ENCODE measurements around the gene ICAM2. TPM values are rescaled to one million over a fixed set of nuclear protein-coding genes. Genes with fewer than 3 reads are reported as not detected.

The ICAM2 gene
- total RNA-seq, 1 experiment from 2014 or later = 0.87 TPM

DNA sequence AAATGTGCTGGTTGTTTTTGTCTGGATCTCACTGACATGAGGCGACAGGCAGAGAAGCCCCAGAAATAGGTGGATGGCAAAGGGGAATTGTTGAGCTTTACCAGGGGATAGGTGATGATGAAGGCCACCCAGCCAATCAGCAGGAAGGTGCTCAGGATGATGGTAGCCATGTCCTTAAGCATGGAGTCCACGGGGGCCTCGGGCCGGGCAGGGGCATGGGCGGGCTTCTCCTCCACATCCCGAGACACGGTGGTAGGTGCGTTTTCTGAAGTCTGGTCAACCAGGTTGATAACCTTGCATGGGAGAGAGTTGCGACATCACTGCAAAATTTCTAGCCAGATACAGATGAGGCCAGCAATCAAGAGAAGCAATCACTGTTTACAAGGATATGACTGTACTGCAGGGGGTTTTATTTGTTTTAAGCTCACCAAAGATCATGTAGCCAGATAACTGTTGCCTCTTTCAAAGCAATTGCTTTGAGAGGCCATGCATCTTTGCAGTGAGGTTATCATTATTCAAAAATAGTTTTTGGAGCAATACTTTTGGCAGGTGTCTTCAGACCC lies 37.3 kb upstream of the ICAM2 start:
- H3K9me3 ChIP-seq (replicated peaks) = no peaks in the 10 kb centered on the region
- DNase-seq (ENCODE audit: low read depth in 1 of 2, low spot score in 2 of 2) = no peak
- no peak overlapping the region for H3K4me3 ChIP-seq
- H3K4me1 ChIP-seq (replicated peaks) = peaks cover 7% of the 10 kb centered on the region
- no peaks in the 10 kb centered on the region for H3K27me3 ChIP-seq (replicated peaks)
- peaks cover 6% of the 10 kb centered on the region; the same call in 1 of the 2 replicates for H3K36me3 ChIP-seq
- no peak overlapping the region for H3K27ac ChIP-seq

DNA sequence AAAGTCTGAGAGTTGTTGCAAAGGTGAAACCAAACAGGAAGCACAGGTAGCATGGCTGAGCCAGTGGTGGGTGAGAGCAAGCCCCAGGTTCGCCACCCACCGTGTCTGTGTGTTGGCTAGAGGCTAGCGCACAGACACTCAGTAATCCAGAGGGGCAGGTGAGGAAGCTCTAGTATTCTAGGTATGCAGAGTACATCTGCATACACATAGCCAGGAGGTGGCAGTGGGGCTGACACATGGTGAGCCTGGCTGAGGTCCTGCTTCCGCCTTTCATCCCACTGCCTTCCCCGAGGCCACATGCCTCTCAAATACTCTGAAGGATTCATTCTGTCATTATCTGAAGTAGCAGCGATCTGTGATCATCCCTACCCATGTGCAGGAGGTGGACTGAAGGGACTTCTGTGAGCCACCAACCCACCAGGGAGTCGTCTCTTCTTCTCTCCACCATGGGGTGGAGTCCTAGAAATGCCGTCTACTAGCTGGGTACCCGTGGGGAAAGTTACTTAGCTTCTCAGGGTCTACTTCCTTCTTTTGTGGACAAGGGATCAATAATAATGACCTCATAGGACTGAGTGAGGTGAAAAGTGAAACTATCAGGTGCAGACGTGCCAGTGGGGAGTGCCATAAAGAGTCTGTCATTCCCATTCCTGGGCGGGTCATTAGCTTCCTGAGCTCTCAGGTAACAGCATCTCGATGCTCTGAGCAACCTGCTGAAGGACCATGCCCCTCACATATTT lies 36.0 kb upstream of the ICAM2 start:
- H3K27me3 ChIP-seq (replicated peaks) = no peaks in the 10 kb centered on the region
- peaks cover 6% of the 10 kb centered on the region; the same call in 1 of the 2 replicates for H3K36me3 ChIP-seq
- H3K4me3 ChIP-seq = no peak overlapping the region
- peaks cover 5% of the 10 kb centered on the region for H3K4me1 ChIP-seq (replicated peaks)
- H3K9me3 ChIP-seq (replicated peaks) = no peaks in the 10 kb centered on the region
- H3K27ac ChIP-seq = no peak overlapping the region
- no peak for DNase-seq (ENCODE audit: low read depth in 1 of 2, low spot score in 2 of 2)

DNA sequence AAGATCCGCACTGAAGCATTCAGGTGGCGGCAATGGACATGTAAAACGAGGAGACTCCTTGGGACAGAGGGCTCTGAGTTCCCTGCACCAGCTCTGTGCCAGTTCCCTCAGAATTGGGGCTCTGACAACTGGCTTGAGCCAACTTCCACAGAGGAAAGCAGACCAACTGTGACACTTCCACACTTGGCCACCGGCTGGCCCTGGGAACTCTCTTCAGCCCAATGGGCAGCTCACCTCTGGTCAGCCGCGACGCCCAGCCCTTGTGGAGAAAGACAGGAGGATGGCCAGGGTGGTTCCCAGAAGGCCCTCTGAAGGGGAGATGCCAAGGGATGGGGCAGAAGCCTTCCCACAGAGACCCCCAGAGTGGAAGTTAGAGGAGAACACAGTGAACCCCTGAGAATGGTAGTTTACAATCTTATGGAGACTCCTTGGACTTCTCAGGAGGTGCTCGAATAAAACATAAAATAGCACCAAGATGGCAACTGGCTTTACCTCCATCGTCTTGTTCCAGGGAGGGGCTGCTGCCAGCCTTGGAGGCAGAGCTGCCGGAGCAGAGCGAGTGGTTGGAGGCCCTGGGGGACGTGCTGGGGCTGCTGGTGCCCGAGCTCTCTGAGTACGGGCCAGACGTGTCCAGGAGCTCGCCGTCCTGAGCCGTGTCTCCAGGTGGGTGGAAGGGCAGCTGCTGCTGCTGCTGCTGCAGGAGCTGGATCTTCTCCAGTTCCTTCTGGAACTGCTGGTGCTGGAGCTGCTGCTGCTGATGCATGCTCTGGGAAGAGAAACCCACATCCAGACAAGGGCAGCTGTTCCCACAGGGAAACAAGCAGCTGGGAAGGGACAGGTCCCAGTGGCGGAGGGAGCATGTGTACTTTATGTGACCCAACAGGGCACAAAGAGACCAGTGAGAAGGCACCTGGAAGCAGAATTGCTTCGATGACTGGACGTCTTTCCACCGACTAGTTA lies 35.0 kb upstream of the ICAM2 start:
- Histone ChIP-seq H3K27me3 (replicated peaks) (no peaks in the 10 kb centered on the region), H3K4me1 (replicated peaks) (no peaks in the 10 kb centered on the region), H3K9me3 (replicated peaks) (no peaks in the 10 kb centered on the region), H3K27ac (no peak overlapping the region), H3K36me3 (peaks cover 9% of the 10 kb centered on the region), H3K4me3 (no peak overlapping the region)
- DNase-seq (ENCODE audit: low read depth in 1 of 2, low spot score in 2 of 2) = no peak

- H3K36me3 ChIP-seq = peaks cover 12% of the 10 kb centered on the region
Measured at GRCh38 chr17:64054304-64054703, 33.9 kb upstream of the ICAM2 start.

DNA sequence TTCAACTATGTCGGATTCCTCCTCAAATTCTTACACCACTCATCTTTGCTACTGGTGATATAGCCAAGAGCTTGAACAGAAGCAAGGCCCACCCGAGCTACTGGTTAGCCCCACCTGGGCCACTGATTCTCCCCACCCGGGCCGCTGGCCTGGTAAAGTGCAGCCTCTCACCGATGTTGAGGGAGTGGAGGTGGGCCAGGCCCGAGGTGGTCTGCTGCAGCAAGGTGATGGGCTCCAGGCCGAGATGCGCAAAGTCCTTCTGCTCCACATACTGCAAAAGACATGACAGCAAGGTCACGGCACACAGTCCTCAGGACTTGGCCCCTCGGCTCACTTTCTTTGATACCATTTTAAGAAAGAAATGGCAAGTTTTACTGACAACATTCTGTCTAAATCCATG lies 32.7 kb upstream of the ICAM2 start:
- DNase-seq (ENCODE audit: low read depth in 1 of 2, low spot score in 2 of 2) = no peak
- Histone ChIP-seq H3K4me1 (replicated peaks) (no peaks in the 10 kb centered on the region), H3K9me3 (replicated peaks) (no peaks in the 10 kb centered on the region), H3K4me3 (no peak overlapping the region), H3K27ac (no peak overlapping the region), H3K36me3 (peaks cover 9% of the 10 kb centered on the region), H3K27me3 (replicated peaks) (no peaks in the 10 kb centered on the region)

More at GRCh38 chr17:64054304-64054703, 33.9 kb upstream of the ICAM2 start:
- Histone ChIP-seq H3K27ac (no peak overlapping the region), H3K4me3 (no peak overlapping the region), H3K4me1 (replicated peaks) (no peaks in the 10 kb centered on the region), H3K9me3 (replicated peaks) (no peaks in the 10 kb centered on the region), H3K27me3 (replicated peaks) (no peaks in the 10 kb centered on the region)
- no peak for DNase-seq (ENCODE audit: low read depth in 1 of 2, low spot score in 2 of 2)

GRCh38 chr17:64051153-64051552 lies 30.7 kb upstream of the ICAM2 start:
- DNase-seq (ENCODE audit: low read depth in 1 of 2, low spot score in 2 of 2) = no peak
- no peak overlapping the region for H3K4me3 ChIP-seq
- no peaks in the 10 kb centered on the region for H3K4me1 ChIP-seq (replicated peaks)
- H3K36me3 ChIP-seq = peaks cover 6% of the 10 kb centered on the region
- no peaks in the 10 kb centered on the region for H3K27me3 ChIP-seq (replicated peaks)
- H3K27ac ChIP-seq = no peak overlapping the region
- H3K9me3 ChIP-seq (replicated peaks) = no peaks in the 10 kb centered on the region

DNA sequence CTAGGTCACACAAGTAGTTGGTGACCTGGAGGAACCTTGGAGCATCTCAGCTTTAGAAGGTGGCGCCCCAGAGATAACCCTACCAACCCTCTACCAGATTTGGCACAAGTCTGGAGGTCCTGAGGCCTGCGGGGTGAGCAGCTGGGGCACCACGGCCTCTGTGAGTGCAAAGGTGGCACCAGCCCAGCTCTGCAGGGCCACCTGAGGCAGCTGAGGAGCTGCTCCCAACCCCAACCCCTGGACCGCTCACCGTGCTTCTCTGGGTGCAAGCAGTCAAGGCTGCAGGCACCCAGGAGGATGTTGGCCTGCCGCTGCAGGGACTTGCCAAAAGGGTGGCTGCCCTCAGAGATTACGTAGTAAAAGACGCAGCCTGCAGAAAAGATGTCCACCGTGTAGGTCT lies 28.4 kb upstream of the ICAM2 start:
- Histone ChIP-seq H3K27me3 (replicated peaks) (no peaks in the 10 kb centered on the region), H3K4me3 (no peak overlapping the region), H3K9me3 (replicated peaks) (no peaks in the 10 kb centered on the region), H3K4me1 (replicated peaks) (no peaks in the 10 kb centered on the region), H3K36me3 (peaks cover 17% of the 10 kb centered on the region), H3K27ac (no peak overlapping the region)
- DNase-seq (ENCODE audit: low read depth in 1 of 2, low spot score in 2 of 2) = no peak

DNA sequence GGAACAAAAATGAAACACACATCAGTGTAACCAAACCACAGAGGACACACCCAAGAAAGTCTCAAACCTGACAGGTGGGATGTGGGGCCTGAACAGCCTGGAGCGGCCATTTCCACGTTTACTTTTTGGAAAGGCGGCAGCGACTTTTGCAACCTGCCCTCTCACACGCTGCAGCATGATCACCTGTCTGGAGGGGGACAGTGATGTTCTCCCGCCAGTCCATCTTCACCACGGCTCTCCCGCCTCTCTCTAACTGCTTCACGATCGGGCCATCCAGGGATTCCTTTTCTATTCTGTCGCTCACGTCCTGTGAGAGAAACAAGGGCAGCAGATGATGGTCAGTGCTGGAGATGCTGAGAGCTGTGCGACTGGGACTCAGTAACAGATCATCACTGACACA lies 24.7 kb upstream of the ICAM2 start:
- DNase-seq (ENCODE audit: low read depth in 1 of 2, low spot score in 2 of 2) = no peak
- Histone ChIP-seq H3K9me3 (replicated peaks) (no peaks in the 10 kb centered on the region), H3K27me3 (replicated peaks) (no peaks in the 10 kb centered on the region), H3K4me1 (replicated peaks) (no peaks in the 10 kb centered on the region), H3K36me3 (peaks cover 20% of the 10 kb centered on the region; the same call in 1 of the 2 replicates), H3K4me3 (no peak overlapping the region), H3K27ac (no peak overlapping the region)

DNA sequence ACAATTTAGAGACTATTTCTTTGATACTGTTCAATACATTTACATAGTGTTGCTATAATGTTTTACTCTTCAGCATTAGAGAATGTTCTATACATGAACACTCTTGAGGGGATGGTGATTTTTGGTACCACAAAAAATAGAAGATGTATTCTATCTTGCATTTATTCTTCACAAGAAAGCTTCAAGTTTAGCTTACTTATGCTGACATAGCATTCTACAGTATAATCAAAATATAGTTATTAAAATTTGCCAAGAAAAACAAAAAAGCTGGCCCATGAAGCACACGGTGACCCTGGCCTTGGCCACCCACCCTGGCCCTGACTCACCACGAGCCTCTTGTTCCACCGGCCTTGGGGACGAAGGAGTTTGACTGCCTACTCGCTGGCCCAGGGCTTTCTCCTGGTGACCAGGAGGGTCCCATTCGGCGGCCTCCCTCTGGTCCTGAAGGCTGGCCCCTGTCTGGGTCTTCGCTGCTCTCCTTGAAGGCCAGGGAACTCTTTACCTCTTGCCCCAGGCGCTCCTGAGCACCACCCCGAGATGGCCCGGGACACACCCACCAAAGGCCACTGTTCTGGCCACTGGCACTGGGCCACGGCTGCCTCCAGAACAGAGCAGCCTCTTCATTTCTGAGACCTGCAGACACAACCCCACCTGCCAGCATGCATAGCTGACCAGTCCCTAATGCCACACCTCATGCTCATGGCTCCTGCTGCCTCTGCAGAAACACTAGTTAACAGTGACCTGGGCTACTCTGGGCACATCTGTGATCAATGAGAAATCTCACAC lies 22.5 kb upstream of the ICAM2 start:
- H3K36me3 ChIP-seq = peaks cover 17% of the 10 kb centered on the region; the same call in 1 of the 2 replicates
- no peaks in the 10 kb centered on the region for H3K9me3 ChIP-seq (replicated peaks)
- H3K4me3 ChIP-seq = no peak overlapping the region
- no peaks in the 10 kb centered on the region for H3K4me1 ChIP-seq (replicated peaks)
- no peaks in the 10 kb centered on the region for H3K27me3 ChIP-seq (replicated peaks)
- no peak for DNase-seq (ENCODE audit: low read depth in 1 of 2, low spot score in 2 of 2)
- no peak overlapping the region for H3K27ac ChIP-seq

GRCh38 chr17:64041912-64042311 lies 21.5 kb upstream of the ICAM2 start:
- no peak overlapping the region for H3K4me3 ChIP-seq
- no peaks in the 10 kb centered on the region for H3K9me3 ChIP-seq (replicated peaks)
- H3K27ac ChIP-seq = no peak overlapping the region
- no peaks in the 10 kb centered on the region for H3K27me3 ChIP-seq (replicated peaks)
- peaks cover 17% of the 10 kb centered on the region; the same call in 1 of the 2 replicates for H3K36me3 ChIP-seq
- no peak for DNase-seq (ENCODE audit: low read depth in 1 of 2, low spot score in 2 of 2)
- H3K4me1 ChIP-seq (replicated peaks) = no peaks in the 10 kb centered on the region

DNA sequence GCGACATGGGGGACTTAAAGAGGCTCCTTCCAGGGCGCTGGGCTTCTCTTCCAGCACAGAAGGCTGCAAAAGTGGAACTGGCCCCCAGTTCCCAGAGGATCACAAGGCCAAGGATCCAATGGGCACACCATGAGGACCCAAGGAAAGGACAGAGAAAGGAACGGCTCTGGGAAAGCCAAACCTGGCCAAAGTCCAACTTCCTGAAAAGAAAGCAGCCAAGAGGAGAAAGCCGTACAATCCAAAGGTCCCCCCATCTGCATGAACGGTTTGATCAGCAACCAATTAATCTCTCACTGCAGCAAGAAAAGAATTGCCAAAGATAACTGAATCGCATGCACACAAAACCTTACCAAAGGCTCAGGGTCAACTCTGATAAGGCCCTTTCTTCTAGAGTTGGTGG lies 19.8 kb upstream of the ICAM2 start:
- Histone ChIP-seq H3K36me3 (peaks cover 9% of the 10 kb centered on the region; the same call in 1 of the 2 replicates), H3K4me1 (replicated peaks) (no peaks in the 10 kb centered on the region), H3K4me3 (no peak overlapping the region), H3K9me3 (replicated peaks) (no peaks in the 10 kb centered on the region), H3K27me3 (replicated peaks) (no peaks in the 10 kb centered on the region), H3K27ac (no peak overlapping the region)
- no peak for DNase-seq (ENCODE audit: low read depth in 1 of 2, low spot score in 2 of 2)

- no peaks in the 10 kb centered on the region for H3K4me1 ChIP-seq (replicated peaks)
- peaks cover 5% of the 10 kb centered on the region; the same call in 1 of the 2 replicates for H3K36me3 ChIP-seq
- no peak overlapping the region for H3K27ac ChIP-seq
- H3K4me3 ChIP-seq = no peak overlapping the region
- no peak for DNase-seq (ENCODE audit: low read depth in 1 of 2, low spot score in 2 of 2)
- no peaks in the 10 kb centered on the region for H3K27me3 ChIP-seq (replicated peaks)
- no peaks in the 10 kb centered on the region for H3K9me3 ChIP-seq (replicated peaks)
Measured at GRCh38 chr17:64039106-64039400, 18.6 kb upstream of the ICAM2 start.

DNA sequence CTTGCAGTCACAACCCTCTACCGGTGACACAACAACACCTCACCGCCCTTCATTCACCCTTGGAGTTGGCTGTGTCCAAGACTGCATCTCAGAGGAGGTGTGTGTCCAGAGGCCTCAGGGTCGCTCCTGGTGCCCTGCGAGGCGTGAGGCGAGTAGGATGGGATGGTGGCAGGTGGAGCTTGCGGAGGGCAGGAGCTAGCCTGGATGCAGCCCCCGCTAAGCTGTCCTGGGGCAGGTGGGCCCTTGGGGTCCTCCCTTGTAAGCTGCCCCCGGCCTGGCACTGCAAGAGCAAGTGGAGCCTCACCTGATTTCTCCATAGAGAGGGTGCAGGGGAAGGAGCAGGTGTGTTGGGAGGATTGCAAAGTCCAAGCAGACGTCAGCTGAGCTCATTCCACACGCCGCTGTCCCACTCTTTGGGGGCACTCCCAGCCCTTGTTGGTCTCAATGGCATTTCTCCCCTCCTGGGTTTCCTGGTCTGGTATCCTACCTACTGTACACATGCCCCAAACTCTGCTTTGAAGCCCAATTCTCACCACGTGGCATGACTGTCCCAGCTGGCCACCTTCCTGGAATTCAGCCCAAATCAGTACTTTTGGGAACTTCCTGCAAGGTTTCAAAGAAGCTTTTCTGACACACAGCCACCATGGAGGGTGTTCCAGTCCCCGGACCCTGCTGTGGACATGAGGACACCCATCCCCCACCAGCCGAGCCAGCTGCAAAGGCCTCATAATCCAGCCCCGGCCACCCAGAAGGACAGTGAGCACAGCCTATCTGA lies 18.1 kb upstream of the ICAM2 start:
- peaks cover 5% of the 10 kb centered on the region; the same call in 1 of the 2 replicates for H3K36me3 ChIP-seq
- H3K4me3 ChIP-seq = no peak overlapping the region
- no peaks in the 10 kb centered on the region for H3K27me3 ChIP-seq (replicated peaks)
- no peak overlapping the region for H3K27ac ChIP-seq
- no peak for DNase-seq (ENCODE audit: low read depth in 1 of 2, low spot score in 2 of 2)
- no peaks in the 10 kb centered on the region for H3K4me1 ChIP-seq (replicated peaks)
- no peaks in the 10 kb centered on the region for H3K9me3 ChIP-seq (replicated peaks)
